Retinal pigment epithelial cell (primary cell): ENCODE data around the gene POU6F2.

Experiments used
- DNase-seq: peaks from one replicate; pipeline ENCODE4 v3.0.0-alpha.2; 2010; ENCODE audit warnings: low read depth
- H3K4me3 ChIP-seq: 2 replicates; pipeline ENCODE4 v1.5.1; 2011; ENCODE audit warnings: mild to moderate bottlenecking, low read length, control low read depth, moderate library complexity
- TF ChIP-seq, protein P1 (sequence below): conservative IDR thresholded peaks from 2 replicates; pipeline ENCODE4 v1.5.1; 2011; ENCODE audit warnings: low read depth, low read length, control low read depth, inconsistent platforms

POU6F2 gene

DNA sequence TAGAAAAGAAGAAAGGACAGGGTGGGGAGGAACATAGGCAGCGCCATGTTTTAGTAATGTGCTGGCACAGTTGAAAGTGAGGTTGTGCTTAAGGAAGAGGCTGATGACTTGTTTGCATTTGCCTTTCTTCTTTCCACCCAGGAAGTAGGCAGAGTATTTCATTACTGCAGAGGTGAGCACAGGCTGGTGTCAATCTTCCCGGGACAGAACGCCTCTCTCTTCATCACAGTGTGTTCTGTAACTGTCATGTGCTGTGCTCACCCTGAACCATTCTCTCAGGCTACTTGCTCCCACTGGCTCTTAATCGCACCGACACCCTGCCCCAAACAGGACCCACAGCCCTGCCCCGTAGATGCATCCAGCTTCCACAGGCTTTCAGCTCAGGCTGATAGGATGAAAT is 452.7 kb downstream of the POU6F2 start:
- DNase-seq, result no peak
- H3K4me3 ChIP-seq, result no peak overlapping the region
- TF ChIP-seq, protein P1, sequence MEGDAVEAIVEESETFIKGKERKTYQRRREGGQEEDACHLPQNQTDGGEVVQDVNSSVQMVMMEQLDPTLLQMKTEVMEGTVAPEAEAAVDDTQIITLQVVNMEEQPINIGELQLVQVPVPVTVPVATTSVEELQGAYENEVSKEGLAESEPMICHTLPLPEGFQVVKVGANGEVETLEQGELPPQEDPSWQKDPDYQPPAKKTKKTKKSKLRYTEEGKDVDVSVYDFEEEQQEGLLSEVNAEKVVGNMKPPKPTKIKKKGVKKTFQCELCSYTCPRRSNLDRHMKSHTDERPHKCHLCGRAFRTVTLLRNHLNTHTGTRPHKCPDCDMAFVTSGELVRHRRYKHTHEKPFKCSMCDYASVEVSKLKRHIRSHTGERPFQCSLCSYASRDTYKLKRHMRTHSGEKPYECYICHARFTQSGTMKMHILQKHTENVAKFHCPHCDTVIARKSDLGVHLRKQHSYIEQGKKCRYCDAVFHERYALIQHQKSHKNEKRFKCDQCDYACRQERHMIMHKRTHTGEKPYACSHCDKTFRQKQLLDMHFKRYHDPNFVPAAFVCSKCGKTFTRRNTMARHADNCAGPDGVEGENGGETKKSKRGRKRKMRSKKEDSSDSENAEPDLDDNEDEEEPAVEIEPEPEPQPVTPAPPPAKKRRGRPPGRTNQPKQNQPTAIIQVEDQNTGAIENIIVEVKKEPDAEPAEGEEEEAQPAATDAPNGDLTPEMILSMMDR, result no peak

DNA sequence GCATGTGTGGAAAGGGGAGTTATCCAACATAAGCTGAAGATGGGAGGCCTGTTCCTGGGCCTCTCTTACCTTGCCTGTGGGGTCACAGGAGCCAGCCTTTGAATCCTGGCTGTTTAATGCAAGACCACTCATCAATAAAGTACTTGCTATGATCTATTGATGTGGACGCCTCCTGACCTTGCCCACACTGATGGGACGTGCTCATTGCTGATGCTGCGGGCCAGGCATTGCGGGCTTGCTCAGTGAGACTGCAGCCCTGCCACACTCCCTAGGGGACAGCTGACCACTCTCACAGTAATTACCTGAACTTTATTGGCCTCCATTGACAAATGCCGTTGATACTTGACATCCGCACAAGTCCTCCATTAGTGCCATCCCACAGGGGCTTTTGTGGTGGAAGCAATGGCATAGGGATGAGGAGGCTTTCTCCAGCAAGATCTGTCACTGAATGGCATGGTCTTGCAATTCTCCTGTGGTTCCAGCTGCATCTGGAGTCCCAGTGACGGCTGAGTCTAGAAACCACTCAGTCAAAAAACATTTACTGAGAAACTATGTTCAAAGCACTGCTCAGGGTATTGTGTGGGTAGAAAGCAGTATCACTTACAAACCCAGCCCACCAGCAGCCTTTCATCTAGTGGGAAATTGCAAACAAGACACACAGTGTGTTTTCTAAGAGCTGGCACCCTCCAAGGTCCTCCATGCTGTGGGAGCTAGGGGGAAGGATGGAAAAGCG is 453.4 kb downstream of the POU6F2 start:
- no peak overlapping the region for H3K4me3 ChIP-seq
- DNase-seq, result no peak
- TF ChIP-seq, protein P1, result no peak

DNA sequence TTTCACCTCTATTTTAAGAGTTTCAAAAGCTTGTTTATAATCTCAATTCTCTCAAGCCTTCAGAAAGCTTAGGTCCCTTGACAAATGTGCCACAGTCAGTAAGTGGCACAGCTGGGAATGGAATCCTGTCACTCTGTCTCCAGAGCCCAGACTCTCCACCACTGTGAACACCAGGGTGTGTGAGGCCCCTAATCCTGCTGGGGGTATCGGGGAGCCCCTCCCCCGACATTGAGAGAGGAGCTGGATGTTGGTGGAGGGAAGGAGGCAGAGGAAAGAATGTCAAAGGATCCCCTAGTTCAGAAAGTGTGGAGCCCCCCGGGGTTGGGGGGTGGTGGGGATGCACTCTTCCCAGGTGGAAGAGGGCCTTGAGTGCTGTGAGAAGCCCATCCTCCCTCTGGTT is 454.7 kb downstream of the POU6F2 start:
- TF ChIP-seq, protein P1, result no peak
- no peak for DNase-seq
- H3K4me3 ChIP-seq, result no peak overlapping the region

DNA sequence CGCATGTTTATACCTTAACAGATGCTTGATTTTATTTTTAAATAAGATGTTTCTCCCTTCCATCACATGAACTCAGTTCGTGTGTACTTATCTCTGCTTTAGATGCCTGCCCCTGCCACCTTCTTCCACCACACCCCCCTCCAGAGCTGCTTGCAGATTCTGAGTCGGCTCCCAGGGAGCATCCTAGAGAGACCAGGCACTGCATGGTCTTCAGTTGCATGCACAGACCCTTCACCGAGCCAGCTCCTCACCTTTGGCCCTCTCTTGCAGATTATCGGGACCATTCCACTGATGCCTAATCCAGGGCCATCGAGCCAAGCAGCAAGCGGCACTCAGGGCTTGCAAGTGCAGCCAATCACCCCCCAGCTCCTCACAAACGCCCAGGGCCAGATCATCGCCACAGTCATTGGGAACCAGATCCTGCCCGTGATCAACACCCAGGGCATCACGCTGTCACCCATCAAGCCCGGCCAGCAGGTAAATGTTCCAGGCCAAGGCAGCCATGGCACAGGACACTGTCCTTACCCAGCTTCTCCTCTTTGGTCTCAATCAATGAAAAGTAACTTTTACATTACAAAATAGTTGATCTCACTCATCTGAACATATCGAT is 455.2 kb downstream of the POU6F2 start:
- TF ChIP-seq, protein P1, result no peak
- no peak for DNase-seq
- no peak overlapping the region for H3K4me3 ChIP-seq

DNA sequence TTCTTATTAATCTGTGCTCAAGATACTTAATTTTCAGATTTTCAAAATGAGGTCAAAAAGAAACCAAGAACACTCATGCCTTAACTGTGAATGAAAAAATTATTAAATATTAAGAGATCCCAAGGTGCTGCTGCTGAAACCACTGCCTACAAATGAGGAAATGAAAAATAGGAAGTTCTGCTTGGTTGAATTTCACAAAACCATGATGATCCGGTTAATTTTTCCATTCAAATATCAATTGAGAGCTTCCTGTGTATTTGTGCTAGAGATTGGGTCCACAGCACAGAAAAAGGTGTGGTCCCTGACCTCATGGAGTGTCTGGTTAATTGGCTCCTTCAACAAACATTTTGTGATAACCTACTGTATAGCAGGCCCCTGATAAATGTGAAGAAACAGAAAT is 455.8 kb downstream of the POU6F2 start:
- DNase-seq, result no peak
- no peak overlapping the region for H3K4me3 ChIP-seq
- TF ChIP-seq, protein P1, result no peak

DNA sequence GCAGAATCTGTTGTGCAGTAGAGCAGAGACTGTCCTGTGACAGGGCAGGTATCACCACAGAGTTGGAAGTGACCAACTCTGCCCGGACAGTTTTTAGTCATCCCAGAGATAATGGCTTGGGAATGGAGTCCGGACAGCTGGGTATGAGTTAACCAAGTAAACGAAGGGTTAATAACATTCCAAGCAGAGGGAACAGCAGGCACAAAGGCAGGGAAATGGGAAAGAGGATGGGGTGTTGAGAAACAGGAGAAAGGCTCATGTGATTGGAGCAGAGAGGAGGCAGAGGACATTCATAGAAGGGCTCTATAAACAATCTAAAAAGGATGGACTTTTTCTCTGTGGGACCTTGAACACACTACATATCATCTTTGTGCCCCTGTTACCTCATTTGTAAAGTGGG is 456.3 kb downstream of the POU6F2 start:
- DNase-seq, result no peak
- TF ChIP-seq, protein P1, result no peak
- H3K4me3 ChIP-seq, result no peak overlapping the region

DNA sequence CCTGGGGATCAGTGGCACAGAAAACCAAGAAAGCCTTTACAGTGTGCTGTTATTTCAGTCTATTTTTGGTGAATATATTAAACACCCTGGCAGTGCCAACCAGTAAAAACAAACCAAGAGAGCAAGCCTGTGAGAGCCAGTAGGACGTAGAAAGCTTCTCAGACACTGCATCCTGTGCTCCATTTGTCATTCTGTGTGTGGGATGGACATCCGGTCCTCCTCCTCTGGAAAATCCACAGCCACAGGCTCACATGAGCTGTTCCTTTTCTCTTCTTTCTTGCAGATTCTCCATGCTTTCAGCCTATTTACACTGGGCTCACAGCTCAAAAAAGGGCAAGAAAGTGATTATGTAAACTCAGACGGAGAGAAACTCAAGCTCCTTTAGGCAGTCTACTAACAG is 468.8 kb downstream of the POU6F2 start:
- TF ChIP-seq, protein P1, result no peak
- H3K4me3 ChIP-seq, result no peak overlapping the region
- DNase-seq, result no peak
